ENCODE data around the gene VWF.

GRCh38 chr12:5904441-5904840, 220.0 kb downstream of the VWF start:
- TF ChIP-seq CTCF (conservative IDR thresholded peaks at IDR 0.05; ENCODE audit: low read depth in 2 of 2) (no peak), EZH2phosphoT487 (IDR thresholded peaks at IDR 0.05; ENCODE audit: unreplicated experiment) (no peak), EZH2 (IDR thresholded peaks at IDR 0.05; ENCODE audit: low read depth, unreplicated experiment) (no peak), POLR2AphosphoS5 (IDR thresholded peaks at IDR 0.05; ENCODE audit: low read depth) (no peak), CREB1 (CRISPR knock-in tag; IDR thresholded peaks at IDR 0.05; ENCODE audit: low read depth) (no peak), ETS1 (IDR thresholded peaks at IDR 0.05) (no peak), REST (IDR thresholded peaks at IDR 0.05; ENCODE audit: unreplicated experiment) (no peak), JUNB (IDR thresholded peaks at IDR 0.05; ENCODE audit: unreplicated experiment) (no peak), STAT1 (IDR thresholded peaks at IDR 0.05; ENCODE audit: unreplicated experiment) (no peak), ZNF114 (CRISPR knock-in tag; IDR thresholded peaks at IDR 0.05) (no peak), ZNF331 (CRISPR knock-in tag; IDR thresholded peaks at IDR 0.05; ENCODE audit: low read depth) (no peak), NANOG (IDR thresholded peaks at IDR 0.05; ENCODE audit: borderline replicate concordance) (no peak), ZNF462 (CRISPR knock-in tag; IDR thresholded peaks at IDR 0.05) (no peak)
